ENCODE results near the gene ZNF90.
"Not testable (repeated sequence)": the region's sequence is repeated elsewhere in the genome, so short reads cannot be mapped to it uniquely, and the experiment has no call there.

Gene ZNF90

DNA sequence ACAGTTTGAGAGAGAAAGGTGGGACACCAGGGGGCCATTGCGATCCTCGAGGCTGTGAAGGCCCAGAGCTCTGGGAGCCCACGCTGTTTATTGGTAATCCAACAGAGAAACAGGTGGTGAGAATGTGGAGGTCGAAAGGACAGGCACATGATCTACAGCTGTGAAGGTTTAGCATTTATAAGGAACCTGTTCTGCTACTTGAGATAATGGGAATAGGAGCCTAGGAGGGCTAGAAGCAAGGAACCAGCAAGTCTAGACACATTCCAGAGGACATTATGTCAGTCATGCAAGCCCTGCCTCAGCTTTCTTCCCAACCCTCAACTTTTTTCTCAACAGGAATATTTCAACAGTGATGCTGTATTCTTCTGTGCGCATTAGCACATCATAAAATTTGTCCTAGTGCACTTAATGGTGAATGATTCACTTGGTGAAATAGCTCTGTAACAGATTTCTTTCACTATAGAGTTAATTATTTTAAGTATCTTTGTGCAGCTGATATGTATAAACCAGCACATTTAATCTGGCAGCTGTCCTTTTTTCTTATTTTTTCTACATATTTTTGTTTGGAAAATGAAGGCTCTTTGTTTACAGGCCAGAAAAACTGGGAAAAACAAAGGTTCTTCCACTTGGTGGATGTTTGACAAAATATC, 25.4 kb downstream of the ZNF90 start:
- DNase-seq = no peak

- no peak for DNase-seq
These were observed 29.5 kb downstream of the ZNF90 start for GRCh38 chr19:20107301-20107700.

DNA sequence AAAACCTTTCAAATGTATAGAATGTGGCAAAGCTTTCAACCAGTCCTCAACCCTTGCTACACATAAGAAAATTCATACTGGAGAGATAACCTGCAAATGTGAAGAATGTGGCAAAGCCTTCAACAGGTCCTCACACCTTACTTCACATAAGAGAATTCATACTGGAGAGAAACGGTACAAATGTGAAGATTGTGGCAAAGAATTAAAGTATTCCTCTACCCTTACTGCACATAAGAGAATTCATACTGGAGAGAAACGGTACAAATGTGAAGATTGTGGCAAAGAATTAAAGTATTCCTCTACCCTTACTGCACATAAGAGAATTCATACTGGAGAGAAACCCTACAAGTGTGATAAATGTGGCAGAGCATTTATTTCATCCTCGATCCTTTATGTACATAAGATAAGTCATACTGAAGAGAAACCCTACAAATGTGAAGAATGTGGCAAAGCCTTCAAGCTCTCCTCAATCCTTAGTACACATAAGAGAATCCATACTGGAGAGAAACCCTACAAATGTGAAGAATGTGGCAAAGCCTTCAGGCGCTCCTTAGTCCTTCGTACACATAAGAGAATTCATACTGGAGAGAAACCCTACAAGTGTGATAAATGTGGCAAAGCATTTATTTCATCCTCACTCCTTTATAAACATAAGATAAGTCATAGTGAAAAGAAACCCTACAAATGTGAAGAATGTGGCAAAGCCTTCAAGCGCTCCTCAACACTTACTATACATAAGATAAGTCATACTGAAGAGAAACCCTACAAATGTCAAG, 40.5 kb downstream of the ZNF90 start:
- DNase-seq = not testable (repeated sequence)

GRCh38 chr19:20124879-20125278, 47.1 kb downstream of the ZNF90 start:
- no peak for DNase-seq

- DNase-seq = not testable (repeated sequence)
These were observed 55.1 kb downstream of the ZNF90 start for GRCh38 chr19:20132933-20133332.

DNA sequence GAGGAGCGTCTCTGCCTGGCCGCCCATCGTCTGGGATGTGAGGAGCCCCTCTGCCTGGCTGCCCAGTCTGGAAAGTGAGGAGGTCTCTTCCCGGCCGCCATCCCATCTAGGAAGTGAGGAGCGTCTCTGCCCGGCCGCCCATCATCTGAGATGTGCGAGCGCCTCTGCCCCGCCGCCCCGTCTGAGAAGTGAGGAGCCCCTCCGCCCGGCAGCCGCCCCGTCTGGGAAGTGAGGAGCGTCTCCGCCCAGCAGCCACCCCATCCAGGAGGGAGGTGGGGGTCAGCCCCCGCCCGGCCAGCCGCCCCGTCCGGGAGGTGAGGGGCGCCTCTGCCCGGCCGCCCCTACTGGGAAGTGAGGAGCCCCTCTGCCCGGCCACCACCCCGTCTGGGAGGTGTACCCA, 59.9 kb downstream of the ZNF90 start:
- DNase-seq = not testable (repeated sequence)

- no peak for DNase-seq
These were observed 73.9 kb downstream of the ZNF90 start for GRCh38 chr19:20151617-20152145.

GRCh38 chr19:20152506-20152905, 74.7 kb downstream of the ZNF90 start:
- DNase-seq = not testable (repeated sequence)

- no peak for DNase-seq
These were observed 75.5 kb downstream of the ZNF90 start for GRCh38 chr19:20153281-20153680.

DNA sequence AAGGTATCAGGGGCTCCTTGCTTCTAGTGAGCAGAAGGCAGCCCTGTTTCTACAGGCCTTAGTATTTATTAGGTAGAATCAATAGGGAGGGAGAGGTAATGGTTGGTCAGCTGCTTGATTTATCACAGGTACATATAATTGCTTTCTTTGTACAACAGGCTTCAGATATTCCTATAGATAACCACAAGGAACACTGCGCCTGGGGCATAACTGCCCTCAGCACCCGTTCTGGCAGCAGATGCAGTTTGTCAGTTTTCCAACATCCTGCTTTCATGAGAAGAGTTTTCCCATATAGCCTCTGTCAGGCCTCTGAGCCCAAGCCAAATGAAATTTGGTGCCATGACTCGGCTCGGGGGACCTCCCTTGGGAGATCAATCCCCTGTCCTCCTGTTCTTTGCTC, 76.8 kb downstream of the ZNF90 start:
- no peak for DNase-seq

- DNase-seq = no peak
These were observed 85.0 kb downstream of the ZNF90 start for GRCh38 chr19:20162821-20163220.

- no peak for DNase-seq
These were observed 86.7 kb downstream of the ZNF90 start for GRCh38 chr19:20164456-20164855.

DNA sequence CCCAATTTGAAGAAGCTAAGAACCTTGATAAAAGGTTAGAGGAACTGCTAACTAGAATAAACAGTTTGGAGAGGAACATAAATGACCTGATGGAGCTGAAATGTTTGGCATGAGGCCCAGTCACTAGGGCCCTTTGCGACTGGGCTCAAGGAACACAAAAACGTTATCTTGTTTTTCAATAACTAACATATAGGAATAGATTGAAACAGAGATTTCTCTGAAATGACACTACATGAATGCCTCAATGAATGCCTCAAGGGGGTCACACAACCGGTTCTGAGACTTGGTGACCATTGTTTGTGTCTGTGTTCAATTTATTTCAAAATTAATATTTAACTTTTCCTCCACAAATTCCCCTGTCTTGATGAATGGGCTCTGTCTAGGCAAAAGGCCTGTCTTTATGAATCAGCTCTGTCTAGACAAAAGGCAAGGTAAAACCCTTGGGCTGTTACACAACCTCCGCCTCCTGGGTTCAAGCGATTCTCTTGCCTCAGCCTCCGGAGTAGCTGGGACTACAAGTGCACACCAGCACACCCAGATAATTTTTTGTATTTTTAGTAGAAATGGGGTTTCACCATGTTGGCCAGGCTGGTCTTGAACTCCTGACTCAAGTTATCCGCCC, 88.3 kb downstream of the ZNF90 start:
- no peak for DNase-seq

- DNase-seq = peak; percentile 67 to 75
These were observed 89.3 kb downstream of the ZNF90 start, which contains the start of gene ZNF486 for GRCh38 chr19:20167020-20167644. ZNF486 (plus strand) TSS chr19:20167214; CDS start chr19:20167331, 117 bp downstream.

- no peak for DNase-seq
These were observed 89.9 kb downstream of the ZNF90 start for GRCh38 chr19:20167651-20168122.
